OCI-LY1 (cell line): Measurements from ENCODE around the gene LTBP1.

Source experiments
- EZH2 ChIP-seq: fragments of 200-600 bp; sonication (generic), shearing (Covaris generic); IDR thresholded peaks from 2 replicates; pipeline ENCODE4 v1.8.0; 2017; ENCODE audit warnings: borderline replicate concordance, mixed run types, mild to moderate bottlenecking, antibody characterized with exemption, low read length, moderate library complexity, mixed read lengths
- TF ChIP-seq, protein P1 (sequence below): fragments of 200-600 bp; sonication (generic), shearing (Covaris generic); IDR thresholded peaks from 2 replicates; pipeline ENCODE4 v1.5.1; 2017; ENCODE audit warnings: mild to moderate bottlenecking, antibody characterized with exemption, low read length, moderate library complexity, mixed read lengths

DNA sequence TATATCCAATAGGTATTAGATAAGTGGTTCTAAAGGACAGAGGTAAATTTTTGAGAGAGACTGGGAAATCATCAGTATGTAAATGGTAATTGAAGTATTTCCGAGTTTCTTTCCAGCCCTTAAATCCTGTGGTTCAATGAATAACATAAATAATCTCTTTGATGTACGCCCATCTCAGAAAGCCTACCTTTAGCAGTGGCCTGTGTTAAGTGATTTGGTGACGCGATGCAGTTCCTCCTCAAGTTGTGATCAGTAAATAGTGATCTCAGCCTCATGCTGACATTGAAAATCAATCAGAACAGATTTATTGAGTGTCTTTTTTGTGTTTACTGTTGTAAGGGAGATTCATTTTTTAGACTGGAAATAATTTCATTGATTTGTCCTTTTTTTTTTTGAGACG is 392.5 kb downstream of the LTBP1 start:
- TF ChIP-seq, protein P1, sequence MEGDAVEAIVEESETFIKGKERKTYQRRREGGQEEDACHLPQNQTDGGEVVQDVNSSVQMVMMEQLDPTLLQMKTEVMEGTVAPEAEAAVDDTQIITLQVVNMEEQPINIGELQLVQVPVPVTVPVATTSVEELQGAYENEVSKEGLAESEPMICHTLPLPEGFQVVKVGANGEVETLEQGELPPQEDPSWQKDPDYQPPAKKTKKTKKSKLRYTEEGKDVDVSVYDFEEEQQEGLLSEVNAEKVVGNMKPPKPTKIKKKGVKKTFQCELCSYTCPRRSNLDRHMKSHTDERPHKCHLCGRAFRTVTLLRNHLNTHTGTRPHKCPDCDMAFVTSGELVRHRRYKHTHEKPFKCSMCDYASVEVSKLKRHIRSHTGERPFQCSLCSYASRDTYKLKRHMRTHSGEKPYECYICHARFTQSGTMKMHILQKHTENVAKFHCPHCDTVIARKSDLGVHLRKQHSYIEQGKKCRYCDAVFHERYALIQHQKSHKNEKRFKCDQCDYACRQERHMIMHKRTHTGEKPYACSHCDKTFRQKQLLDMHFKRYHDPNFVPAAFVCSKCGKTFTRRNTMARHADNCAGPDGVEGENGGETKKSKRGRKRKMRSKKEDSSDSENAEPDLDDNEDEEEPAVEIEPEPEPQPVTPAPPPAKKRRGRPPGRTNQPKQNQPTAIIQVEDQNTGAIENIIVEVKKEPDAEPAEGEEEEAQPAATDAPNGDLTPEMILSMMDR = no peak
- TF ChIP-seq EZH2 = no peak
